ENCODE measurements around the gene PACSIN3.
A peak's percentile ranks its signal among the peaks of the same experiment; 100 is the strongest.

PACSIN3 gene

DNA sequence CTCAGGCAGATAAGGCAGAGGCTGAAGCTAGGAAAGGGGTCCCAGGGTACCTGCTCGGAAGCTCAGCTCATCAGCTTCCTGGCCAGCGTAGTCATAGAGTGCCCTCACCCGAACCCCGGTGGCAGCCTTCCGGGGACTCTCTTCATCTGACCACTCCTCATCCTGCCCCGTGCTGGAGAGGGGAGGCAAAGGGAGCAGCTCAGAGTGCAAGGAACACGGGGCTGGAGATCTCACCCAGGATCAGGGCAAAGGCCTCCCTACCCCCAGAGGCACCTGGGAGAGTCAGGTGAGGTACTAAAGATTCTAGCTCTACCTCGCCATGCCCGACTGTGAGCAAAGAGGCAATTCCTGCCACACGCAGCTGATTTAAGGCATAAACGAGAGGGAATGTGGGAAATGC is 7.9 kb downstream of the PACSIN3 start:
- in situ Hi-C loops (cut with MboI; ENCODE audit: low pct_unique_long_range_greater_than_20kb, low sequenced_read_pairs) = no loop called here
- no peak for DNase-seq

DNA sequence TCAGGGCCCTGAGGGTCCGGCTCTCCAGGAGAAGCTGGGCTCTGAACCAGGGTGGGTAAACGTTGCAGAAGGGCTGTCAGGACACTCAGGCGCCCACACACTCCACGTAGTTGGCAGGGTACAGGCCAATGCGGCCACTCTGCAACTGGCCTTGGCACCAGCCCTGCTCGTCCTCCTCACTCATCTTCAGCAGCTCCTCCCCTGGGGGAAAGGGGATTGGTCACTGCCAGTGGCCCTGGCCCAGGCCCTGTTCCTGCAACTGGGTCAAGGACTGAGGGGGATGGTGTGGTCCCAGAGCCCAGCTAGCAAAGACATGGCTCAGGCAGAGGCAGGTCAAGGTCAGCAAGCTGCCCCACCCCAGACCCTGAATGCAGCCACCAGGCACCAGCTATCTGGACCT is 8.4 kb downstream of the PACSIN3 start:
- in situ Hi-C loops (cut with MboI; ENCODE audit: low pct_unique_long_range_greater_than_20kb, low sequenced_read_pairs) = no loop called here
- DNase-seq = no peak

DNA sequence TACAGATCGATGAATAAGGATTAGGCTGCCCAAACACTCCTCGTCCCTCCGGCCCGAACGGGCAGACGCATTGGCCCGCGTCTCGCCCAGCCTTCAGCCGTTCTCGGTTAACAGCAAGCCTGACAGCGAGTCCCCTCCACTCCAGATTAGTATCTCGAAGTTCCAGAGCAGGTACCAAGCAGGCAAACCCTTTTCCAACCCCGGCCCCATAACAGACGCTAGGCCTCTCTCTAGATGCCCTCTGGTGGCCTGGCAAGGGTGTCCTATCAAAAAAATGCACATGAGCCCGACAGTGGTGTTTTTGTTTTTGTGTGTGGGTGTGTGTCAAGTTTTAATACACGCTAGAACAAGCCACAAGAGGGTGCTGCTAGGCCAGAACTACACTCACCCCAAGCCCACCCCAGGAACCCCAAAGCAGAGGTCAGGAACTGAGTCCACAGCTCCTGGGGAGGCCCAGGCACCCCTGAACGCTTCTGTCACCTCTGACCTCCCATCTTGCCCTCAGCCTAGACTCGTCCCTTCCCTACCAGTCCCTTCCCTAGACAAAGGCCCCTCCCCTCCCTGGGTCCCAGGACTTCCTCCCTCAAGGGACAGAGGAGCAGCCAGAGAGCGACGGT is 8.9 kb downstream of the PACSIN3 start:
- peak; percentile 87 for DNase-seq
- in situ Hi-C loops (cut with MboI; ENCODE audit: low pct_unique_long_range_greater_than_20kb, low sequenced_read_pairs) = no loop called here

DNA sequence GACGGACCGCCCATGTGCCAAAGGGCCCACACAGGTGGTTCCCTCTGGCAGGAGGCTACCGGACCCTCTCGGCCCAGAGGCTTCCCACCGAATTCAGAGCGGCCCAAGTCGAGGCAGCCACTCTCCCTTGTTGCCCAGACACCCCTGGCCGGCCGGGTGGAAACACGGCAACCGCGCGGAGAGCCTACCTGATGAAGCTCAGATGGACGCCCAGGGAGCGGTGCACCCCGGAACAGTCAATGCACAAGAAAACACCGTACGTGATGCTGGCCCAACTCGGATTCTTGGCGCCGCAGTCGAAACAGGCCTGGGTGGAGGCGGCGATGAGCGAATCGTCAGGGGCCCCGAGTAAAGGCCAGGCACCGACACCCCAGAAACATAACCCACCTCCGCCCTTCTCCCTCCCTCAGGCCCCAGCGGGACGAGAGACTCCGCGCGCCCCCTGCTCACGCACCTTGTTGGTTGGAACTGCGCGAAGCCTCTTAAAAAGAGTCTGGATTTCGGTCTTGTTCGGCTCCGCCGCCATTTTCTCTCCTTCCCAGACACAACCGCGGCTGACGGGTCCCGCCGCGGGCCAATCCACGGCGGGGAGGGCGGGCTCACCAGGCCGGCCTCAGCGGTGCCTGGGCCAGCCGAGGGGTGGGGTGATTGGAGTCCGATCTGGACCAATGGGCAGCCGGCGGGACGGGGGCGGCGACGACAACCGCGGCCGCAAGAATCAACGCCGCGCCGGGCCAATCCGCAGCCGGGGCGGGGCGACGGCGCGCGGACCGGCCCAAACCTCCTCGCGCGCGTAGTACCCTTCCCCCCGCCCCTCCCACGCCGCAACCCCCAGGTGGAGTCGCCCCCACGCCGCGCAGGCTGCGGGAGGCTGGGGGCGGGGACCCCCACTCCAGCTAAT is 9.7 kb downstream of the PACSIN3 start, which contains the start of gene ARFGAP2:
Gene ARFGAP2, minus strand, starts transcription at position 552 of the 901 bp plus-strand sequence. Its CDS starts 26 bp downstream, at position 526.
- in situ Hi-C loops (cut with MboI; ENCODE audit: low pct_unique_long_range_greater_than_20kb, low sequenced_read_pairs) = no loop called here
- DNase-seq = peak; percentile 96

GRCh38 chr11:47175746-47176327 is 10.4 kb downstream of the PACSIN3 start:
- DNase-seq = peak; percentile 76
- in situ Hi-C loops (cut with MboI; ENCODE audit: low pct_unique_long_range_greater_than_20kb, low sequenced_read_pairs) = no loop called here

DNA sequence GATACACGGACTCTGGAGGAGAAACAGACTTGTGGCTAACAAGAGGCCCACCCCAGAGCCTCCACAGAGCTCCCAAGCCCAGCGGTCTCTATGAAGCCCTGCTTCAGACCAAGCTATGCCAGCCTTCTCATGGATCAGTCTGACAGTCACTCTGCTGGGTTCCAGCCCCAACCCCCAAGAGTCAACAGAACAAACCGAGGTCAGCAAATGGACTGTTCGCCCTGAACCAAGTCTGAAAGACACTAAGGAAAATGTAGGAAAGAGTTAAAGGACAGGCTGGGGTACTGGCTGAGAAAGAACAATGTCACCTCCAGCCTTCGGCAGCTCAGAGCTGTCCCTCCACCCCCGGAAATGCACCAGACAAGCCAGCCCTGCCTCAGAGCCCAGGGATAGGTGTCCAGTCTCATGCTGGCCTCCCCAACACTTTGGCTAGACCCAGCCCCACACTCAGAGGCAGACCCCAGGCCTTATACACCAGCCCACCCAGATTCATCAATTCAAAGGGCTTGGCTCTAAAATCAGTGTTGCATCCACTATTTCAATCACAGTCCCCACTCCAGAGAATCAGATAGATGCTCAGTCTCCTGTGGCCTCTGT is 13.4 kb downstream of the PACSIN3 start:
- in situ Hi-C loops (cut with MboI; ENCODE audit: low pct_unique_long_range_greater_than_20kb, low sequenced_read_pairs) = loop anchor here (25.0 kb wide), 3 partner anchors 89 to 811 kb away; partner anchors contain the start of genes MADD and NR1H3
- no peak for DNase-seq

GRCh38 chr11:47171856-47172255 is 14.4 kb downstream of the PACSIN3 start:
- no peak for DNase-seq
- in situ Hi-C loops (cut with MboI; ENCODE audit: low pct_unique_long_range_greater_than_20kb, low sequenced_read_pairs) = loop anchor here (25.0 kb wide), 3 partner anchors 90 to 810 kb away; partner anchors contain the start of genes MADD and NR1H3

DNA sequence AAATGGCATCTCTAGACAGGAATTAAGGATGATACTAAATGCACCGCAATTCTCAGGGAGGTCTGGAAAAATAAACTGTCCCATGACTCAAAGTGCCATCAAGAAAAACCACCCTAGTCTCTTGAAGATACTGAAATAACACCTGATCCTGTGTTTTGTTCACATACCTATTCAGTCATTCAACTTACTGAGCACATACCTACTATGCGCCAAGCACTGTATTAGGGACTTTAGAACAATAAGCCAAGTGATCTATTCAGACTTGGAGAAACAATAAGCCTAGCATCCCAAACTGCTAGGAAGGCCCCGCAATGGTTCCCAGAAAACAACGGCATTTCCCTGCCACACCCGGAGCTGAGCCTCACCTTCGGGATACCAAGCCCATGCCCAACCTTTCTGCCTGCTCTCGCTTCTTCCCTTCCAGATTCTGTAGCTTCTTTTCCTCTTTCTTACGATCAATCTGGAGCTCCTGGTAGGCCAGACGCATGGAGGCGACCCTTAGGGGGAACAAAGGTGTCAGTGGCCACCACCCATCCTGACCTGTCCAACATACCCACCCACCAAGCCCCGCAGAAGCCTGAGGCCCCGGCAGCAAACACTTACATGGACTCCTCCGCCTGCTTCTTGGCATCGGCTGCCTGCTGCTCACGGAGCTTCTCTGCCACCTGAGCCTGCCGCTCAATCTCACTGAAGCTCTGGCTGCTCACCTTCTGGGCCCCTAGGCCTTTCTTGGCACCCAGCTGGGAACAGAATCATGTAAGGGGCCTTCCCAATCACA is 15.0 kb downstream of the PACSIN3 start:
- in situ Hi-C loops (cut with MboI; ENCODE audit: low pct_unique_long_range_greater_than_20kb, low sequenced_read_pairs) = loop anchor here (25.0 kb wide), 3 partner anchors 91 to 809 kb away; partner anchors contain the start of genes MADD and NR1H3
- no peak for DNase-seq

DNA sequence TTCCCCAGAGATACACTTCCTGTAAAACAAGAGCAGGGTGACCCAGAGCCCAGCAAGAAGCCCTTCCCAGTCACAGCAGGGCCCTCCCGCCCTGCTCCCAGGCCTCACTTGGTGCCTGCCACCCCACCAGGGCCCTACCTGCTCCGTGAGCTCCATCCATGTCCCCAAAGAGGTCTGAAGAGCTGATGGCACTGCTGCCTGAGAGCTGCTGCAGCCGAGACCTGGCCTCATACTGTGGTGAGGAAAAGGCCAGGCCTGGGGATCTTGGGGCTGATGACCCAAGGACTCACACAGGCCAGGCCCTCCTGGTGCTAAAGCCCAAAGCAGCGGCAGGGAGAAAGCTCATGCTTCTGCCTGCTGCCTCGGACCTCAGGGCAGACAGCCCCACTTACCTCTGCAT is 19.9 kb downstream of the PACSIN3 start:
- in situ Hi-C loops (cut with MboI; ENCODE audit: low pct_unique_long_range_greater_than_20kb, low sequenced_read_pairs) = loop anchor here (10.0 to 25.0 kb wide), 4 partner anchors 96 to 804 kb away; partner anchors contain the start of genes MADD and NR1H3

GRCh38 chr11:47165253-47165840 is 20.9 kb downstream of the PACSIN3 start:
- DNase-seq = no peak
- in situ Hi-C loops (cut with MboI; ENCODE audit: low pct_unique_long_range_greater_than_20kb, low sequenced_read_pairs) = loop anchor here (10.0 to 25.0 kb wide), 4 partner anchors 97 to 803 kb away; partner anchors contain the start of genes MADD and NR1H3

More for the DNA sequence above, 19.9 kb downstream of the PACSIN3 start:
- no peak for DNase-seq

- in situ Hi-C loops (cut with MboI; ENCODE audit: low pct_unique_long_range_greater_than_20kb, low sequenced_read_pairs) = loop anchor here (10.0 to 25.0 kb wide), 4 partner anchors 98 to 802 kb away; partner anchors contain the start of genes MADD and NR1H3
- no peak for DNase-seq
These were observed 21.9 kb downstream of the PACSIN3 start for GRCh38 chr11:47164321-47164720.

- no peak for DNase-seq
- in situ Hi-C loops (cut with MboI; ENCODE audit: low pct_unique_long_range_greater_than_20kb, low sequenced_read_pairs) = loop anchor here (10.0 to 25.0 kb wide), 4 partner anchors 98 to 802 kb away; partner anchors contain the start of genes MADD and NR1H3
These were observed 22.3 kb downstream of the PACSIN3 start for GRCh38 chr11:47163898-47164297.

DNA sequence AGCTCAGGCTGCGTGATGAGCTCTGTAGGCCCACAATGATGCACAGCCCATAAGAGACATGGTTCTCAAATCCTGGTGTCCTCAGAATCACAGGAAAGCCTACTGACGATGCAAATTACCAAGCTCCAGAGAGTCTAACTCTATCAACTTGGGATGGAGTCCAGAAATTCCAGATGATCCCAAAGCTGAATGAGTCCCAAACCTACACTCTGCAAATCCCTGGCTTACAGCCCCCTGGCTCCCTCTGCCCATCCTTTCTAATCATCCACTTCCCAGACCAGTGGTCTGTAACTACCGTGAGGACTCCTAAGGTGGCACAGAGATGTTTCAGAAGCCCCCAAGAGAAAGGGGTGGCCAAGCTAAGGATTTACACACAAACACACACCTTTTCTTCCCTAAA is 23.0 kb downstream of the PACSIN3 start:
- in situ Hi-C loops (cut with MboI; ENCODE audit: low pct_unique_long_range_greater_than_20kb, low sequenced_read_pairs) = loop anchor here (10.0 to 25.0 kb wide), 4 partner anchors 99 to 801 kb away; partner anchors contain the start of genes MADD and NR1H3

DNA sequence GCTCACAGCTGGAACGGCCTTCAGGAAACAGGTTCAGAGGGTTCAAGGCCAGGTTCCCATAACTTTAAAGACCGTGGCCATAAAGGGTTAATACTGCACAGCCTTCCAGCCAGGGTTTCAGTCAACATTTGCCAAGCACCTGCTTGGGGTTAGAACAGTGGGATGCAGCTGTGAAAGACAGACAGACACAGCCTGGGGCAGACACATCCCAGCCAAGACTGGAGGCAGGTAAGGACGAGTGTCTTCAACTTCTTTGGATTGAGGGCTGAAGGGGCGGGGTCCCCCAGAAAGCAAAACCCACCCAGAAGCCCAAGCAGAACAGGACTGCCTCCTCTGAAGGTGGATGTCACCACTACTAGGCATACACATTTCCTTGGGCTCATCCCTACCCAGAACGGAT is 23.8 kb downstream of the PACSIN3 start:
- no peak for DNase-seq
- in situ Hi-C loops (cut with MboI; ENCODE audit: low pct_unique_long_range_greater_than_20kb, low sequenced_read_pairs) = loop anchor here (10.0 to 25.0 kb wide), 4 partner anchors 100 to 800 kb away; partner anchors contain the start of genes MADD and NR1H3

More for the DNA sequence above, 23.0 kb downstream of the PACSIN3 start:
- DNase-seq = no peak

- no peak for DNase-seq
- in situ Hi-C loops (cut with MboI; ENCODE audit: low pct_unique_long_range_greater_than_20kb, low sequenced_read_pairs) = loop anchor here (10.0 to 25.0 kb wide), 4 partner anchors 100 to 800 kb away; partner anchors contain the start of genes MADD and NR1H3
These were observed 24.3 kb downstream of the PACSIN3 start for GRCh38 chr11:47161890-47162289.

GRCh38 chr11:47161134-47161854 is 24.9 kb downstream of the PACSIN3 start:
- peak; percentile 87 for DNase-seq
- in situ Hi-C loops (cut with MboI; ENCODE audit: low pct_unique_long_range_greater_than_20kb, low sequenced_read_pairs) = loop anchor here (10.0 to 25.0 kb wide), 4 partner anchors 101 to 799 kb away; partner anchors contain the start of genes MADD and NR1H3

GRCh38 chr11:47160753-47161133 is 25.5 kb downstream of the PACSIN3 start:
- in situ Hi-C loops (cut with MboI; ENCODE audit: low pct_unique_long_range_greater_than_20kb, low sequenced_read_pairs) = loop anchor here (10.0 to 25.0 kb wide), 4 partner anchors 102 to 798 kb away; partner anchors contain the start of genes MADD and NR1H3

More at GRCh38 chr11:47160753-47161133, 25.5 kb downstream of the PACSIN3 start:
- DNase-seq = no peak

Data from KBM-7 (cell line).